Retinal pigment epithelial cell (primary cell): ENCODE data around the gene SOCS7.
A peak's percentile ranks its signal among the peaks of the same experiment; 100 is the strongest.

ENCODE experiments used
- DNase-seq: peaks from one replicate; pipeline ENCODE4 v3.0.0-alpha.2; 2010; ENCODE audit warnings: low read depth
- H3K4me3 ChIP-seq: 2 replicates; pipeline ENCODE4 v1.5.1; 2011; ENCODE audit warnings: mild to moderate bottlenecking, low read length, control low read depth, moderate library complexity
- CTCF ChIP-seq: conservative IDR thresholded peaks from 2 replicates; pipeline ENCODE4 v1.5.1; 2011; ENCODE audit warnings: low read depth, low read length, control low read depth, inconsistent platforms

SOCS7 gene

DNA sequence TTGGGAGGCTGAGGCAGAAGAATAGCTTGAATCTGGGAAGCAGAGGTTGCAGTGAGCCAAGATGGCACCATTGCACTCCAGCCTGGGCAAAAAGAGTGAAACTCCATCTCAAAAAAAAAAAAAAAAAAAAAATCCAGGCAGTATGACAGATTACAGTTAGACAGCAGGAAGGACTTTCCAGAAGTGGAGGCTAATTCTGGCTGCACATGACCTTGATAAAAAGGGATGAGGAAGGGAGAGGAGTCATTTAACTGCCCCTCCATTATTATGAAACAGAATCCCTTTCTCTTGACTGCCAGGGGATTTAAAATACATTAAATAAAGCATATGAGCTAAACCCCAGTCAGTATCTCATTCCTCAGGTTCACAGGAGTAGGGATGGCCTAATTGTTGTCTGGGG is 74.8 kb downstream of the SOCS7 start:
- TF ChIP-seq CTCF = no peak
- no peak for DNase-seq

DNA sequence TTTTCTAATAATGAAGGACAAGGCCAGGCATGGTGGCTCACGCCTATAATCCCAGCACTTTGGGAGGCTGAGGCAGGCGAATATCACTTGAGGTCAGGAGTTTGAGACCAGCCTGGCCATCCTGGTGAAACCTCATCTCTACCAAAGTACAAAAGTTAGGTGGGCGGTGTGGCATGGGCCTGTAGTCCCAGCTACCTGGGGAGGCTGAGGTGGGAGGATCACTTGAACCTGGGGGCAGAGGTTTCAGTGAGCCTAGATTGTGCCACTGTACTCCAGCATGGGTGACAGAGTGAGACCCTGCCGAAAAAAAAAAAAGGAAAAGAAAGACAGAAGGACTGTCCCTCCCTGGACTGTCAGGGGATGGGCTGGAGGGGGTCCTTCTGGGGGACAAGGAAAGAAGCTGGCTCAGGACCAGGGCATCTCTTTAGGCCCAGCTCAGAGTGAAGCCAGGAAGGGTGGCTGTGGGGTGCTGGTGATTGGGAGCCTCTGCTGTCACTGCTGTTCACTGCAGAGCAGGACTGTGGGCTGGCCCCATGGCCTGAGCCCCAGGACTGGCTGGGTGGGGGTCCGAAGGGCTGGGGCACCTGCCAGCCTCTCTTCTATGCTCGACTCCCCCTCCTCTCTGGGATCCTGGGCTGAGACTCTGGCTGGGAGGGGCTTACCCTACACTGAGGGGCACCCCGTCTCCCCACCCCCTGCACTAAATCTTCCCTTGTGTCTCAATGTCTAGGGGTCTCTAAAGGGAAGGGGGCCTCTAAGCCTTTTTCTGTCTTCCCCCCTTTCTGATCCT is 75.7 kb downstream of the SOCS7 start:
- TF ChIP-seq CTCF = no peak
- DNase-seq = no peak
- peak overlapping the region; percentile 65 for H3K4me3 ChIP-seq

More for the DNA sequence above, 74.8 kb downstream of the SOCS7 start:
- no peak overlapping the region for H3K4me3 ChIP-seq

DNA sequence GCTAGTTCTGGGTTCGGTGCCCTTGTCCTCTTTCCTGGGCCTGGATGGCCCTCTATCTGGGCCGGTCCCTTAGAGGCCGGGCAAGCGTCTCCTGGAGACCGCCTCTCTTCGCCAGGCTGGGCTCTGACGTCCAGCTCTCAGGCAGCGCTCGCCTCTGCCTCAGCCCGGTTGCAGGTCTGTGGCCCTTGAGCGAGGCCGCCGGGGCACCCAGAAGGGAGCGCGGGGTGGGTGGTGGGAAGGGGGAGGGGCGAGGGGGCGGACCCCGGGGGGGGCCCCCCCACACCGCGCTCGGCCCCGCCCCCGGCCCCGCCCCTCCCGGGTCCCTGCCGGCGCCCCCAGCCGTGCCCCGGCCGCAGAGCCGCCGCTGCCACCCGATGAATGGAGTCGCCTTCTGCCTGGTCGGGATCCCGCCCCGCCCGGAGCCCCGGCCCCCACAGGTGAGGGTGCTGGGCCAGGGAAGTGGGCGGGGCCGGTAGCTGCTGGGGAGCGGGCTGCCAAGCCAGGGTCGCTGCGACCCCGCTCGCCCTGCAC is 76.5 kb downstream of the SOCS7 start, which contains the start of gene ARHGAP23:
ARHGAP23 (plus strand) TSS at position 353 of the 531 bp plus-strand sequence; CDS start at position 375, 22 bp downstream.
- no peak for DNase-seq
- peak within 1 kb of the TSS; percentile 65 for H3K4me3 ChIP-seq
- no peak for TF ChIP-seq CTCF

DNA sequence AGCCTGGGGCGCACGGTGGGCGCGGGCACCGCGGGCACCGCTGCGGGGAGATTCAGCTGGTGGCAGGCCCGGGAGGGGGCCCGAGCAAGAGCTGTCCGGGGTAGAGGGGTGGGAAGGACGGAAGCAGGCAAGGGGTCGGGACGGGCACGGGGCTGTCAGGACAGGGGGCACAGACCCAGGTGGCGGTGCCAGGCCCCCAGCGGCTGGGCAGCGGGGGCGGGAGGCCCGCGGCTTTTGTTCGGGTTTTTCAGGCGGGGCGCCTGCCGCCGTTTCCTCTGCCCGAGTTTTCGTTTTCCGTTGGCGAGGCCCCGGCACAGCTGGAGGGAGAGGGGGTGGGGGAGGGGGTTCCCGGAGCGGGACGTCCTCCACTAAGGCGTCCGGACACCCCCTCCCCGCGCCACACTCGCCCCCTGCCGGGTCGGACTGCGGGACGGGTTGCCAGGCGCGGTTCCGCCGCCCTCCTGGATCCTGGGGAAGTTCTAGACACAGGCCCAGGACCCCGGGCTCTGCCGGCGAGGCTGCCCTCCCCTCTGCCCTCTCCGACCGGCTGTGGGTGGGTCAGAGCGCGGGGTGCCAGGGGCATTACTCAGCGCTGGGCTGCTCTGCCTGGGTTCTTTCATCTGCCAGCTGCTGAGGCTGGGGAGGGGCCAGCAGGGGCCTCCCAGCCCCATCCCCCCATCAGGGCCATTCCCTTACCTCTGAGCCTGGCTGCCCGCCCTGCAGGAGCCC is 77.2 kb downstream of the SOCS7 start:
- TF ChIP-seq CTCF = no peak
- DNase-seq = peak; percentile 15
- peak overlapping the region; percentile 65 for H3K4me3 ChIP-seq

DNA sequence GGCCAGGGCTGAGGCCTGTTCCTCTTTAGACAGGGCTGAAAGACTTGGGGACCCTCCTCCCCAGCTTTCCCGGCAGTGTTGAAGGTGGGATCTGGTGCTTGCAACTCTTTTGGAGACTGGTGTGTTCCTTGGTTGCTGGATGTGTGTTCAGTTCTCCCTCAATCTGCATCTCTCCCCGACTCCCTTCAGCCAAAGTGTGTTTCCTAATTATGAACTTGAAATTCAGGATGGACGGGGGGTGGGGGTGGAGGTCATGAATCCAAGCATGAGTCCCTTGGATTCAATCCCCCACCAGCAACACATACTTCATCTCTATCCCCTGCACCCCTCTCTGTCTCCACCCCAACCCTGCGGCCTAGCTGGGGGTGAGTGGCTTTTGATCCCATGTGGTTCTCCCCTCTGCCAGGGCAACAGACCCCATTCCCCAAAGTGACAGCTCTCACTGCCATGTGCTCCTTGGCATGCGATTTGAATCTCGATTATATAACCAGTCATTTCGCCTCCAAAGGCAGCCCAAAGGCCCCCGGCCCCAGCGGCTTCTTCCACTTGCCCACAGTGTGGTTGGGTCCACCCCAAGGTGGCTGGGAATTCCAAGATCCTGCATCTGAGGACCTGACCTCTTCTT is 77.9 kb downstream of the SOCS7 start:
- peak overlapping the region; percentile 65 for H3K4me3 ChIP-seq
- no peak for DNase-seq
- TF ChIP-seq CTCF = no peak

- DNase-seq = no peak
- no peak for TF ChIP-seq CTCF
- H3K4me3 ChIP-seq = no peak overlapping the region
Observed at GRCh38 chr17:38430316-38430715, 78.7 kb downstream of the SOCS7 start.
